Activated CD4-positive, alpha-beta T cell treated with anti-CD3 and anti-CD28 coated beads, Interleukin-2, amount 50 U/mL, for 24 hours (primary cell): Measurements from ENCODE around the gene FBXO42.

Source experiments
- DNase-seq, 2 donors: peaks; one replicate each; pipeline ENCODE4 v3.0.0-alpha.2; 2020; ENCODE audit warnings: low read depth in 1 of 2, low spot score in 1 of 2

The FBXO42 gene

DNA sequence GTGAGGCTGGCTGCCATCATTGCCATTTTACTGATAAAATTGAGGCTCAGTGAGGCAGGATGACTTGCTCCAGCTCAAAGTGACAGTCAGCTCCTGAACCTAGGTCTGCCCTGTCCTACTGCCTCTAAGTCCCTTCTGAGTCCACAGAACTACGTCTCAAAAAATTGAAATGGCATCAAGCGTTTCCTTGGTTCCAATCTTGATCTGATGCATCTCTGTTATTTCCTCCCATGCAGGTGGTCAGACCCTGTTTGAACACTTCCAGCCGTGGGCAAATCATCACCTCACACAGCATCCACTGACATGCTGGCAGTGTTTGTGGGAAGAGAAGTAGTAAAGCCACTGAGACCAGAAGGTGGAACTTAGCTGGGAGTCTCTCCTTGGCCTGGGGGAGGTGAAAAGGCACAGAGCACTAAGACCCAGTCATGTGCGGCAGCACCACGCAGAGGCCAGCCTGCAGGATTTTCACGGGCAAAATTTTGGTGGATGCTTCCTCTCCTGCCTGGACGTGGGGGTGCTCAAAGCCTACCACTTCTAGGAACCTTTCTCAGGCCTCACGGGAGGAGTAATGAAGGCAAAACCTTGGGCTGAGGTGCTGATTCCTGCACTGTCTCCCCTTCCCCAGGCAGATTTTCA lies 107.5 kb downstream of the FBXO42 start:
- DNase-seq, result no peak

DNA sequence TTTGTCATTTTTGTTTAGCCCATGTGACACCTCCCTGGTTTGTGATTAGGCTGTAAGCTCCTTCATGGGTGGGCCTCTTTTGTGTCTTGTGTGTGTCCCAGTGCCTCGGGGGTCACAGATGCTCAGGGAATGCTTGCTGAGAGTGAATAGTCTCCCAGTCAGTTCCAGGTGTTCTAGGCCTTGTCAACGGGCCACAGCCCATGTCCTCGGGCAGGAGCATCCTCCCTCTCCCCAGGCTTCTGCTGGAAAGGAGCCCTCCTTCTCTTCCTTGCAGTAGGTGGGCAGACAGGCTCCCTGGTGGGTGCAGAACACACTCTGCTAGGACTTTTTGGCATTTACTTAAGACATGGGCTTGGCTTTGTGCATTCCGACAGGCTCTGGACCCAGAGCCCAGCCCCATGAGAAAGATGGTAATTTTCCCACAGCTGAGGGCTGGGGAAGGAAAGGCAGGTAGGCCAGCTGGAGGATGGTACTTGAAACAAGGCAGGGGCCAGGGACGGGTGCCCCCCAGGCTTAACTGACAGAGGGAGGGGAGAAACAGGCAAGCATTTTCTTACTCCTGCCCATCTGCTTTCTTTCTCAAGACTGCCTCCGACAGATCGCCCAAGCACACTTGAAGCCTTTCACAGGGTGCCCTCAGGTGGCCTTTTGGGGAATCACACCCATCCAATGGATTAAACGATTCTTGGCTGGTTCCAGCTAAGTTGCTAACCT lies 108.2 kb downstream of the FBXO42 start:
- DNase-seq, result peak; percentile 54 to 73

DNA sequence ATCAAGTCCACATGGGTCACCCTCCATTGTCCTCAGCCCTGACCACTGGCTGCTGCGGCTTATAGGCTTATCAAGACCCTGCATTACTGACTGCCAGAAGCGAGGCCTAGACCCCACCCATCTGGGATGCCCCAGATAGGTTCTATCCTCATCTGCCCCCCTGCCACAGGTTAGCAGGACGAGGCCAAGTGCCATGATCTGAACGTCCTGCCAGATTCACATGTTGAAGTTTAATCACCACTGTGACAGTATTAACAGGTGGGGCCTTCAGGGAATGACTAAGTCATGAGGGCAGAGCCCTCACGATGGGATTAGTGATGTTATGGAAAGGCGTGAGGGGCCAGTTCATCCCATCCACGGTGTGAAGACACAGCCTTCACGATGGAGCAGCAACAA lies 109.1 kb downstream of the FBXO42 start:
- no peak for DNase-seq

DNA sequence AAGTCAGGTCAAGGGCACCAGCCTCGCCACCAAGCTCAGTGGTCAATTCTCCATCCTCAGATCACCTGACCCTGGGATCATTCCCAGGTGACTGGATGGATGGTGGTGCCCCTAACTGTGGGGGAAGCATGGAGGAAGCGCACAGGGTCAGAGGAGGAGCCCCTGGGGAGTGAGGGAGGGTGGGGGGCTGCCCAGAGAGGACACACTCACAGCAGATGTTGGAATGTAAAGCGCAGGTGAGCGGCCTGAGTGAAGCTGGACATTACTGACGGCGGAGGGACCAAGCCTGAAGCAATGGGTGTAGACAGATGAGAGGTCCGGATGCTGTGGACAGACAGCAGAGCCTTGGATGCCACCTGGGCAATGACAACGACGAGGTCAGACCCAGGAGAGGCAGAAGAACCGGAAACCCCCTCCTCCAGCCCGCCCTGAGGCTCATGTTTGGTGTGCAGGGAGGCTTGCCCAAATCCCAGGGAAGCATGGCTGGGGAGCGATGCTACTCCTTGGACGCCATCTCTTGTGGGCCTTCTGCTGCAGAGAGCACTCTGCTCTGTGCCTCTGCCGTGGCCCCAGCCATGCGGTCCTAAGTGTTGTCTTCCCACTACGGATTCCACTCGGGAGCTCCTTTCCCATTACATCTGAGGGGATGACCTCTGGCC lies 109.6 kb downstream of the FBXO42 start:
- no peak for DNase-seq

DNA sequence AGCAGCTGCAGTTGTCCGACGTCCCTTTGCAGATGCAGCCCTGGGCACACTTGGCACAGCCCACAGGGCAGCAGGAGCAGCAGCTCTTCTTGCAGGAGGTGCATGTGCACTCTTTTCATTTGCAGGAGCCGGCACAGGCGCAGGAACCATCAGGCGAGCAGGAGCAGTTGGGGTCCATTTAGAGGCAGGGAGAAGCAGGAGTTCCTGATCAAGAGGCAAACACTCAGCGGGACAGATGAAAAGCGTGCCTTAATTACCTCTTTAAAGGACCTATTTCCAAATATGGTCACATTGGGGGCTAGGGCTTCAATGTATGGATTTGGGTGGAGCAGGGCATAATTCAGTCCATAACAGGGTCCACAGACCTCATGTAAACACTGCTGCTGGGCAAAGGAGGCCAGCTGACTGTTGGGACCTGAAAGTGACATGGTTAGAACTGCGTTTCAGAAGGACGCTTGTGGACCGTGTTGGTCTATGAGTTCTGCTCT lies 111.0 kb downstream of the FBXO42 start:
- no peak for DNase-seq

DNA sequence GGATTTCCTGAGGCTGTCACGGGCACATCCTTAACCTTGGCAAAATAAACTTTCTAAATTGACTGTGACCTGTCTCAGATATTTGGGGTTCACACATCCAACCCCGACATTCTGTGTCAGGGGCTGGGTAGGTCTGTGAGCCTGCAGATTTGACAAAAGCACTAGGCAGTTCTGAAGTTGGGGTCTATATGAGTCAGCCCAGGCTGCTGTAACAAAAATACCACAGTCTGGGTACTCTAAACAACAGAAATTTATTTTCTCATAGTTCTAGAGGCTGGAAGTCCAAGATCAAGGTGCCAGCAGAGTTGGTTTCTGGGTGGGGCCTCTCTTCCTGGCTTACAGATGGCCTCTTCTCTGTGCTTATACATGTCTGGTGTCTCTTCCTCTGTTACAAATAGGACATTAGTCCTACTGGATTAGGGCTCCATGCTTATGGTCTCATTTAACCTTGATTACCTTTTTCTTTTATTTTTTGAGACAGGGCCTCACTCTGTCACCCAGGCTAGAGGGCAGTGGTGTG lies 112.2 kb downstream of the FBXO42 start:
- no peak for DNase-seq

DNA sequence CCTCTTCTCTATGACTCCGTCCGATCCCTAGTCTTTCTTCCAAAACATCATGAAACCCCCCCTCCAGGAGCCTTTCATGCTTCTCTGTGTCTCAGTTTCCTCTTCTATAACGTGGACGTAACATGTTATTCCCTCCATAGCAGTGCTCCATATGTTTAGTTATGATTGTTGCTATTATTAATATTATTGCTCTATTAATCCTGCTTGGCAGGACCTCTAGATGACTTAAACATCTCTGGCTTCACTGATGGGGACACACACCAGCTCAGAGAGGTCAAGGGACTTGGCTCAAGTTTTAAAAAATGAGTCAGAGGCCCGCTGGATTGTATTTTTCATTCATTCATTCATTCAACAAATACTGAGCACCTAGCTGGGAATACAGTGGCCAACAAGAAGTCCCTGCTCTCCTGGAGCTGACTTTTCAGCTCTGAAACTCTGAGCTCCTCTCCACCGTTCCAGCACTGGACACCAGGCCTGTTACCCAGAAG lies 114.9 kb downstream of the FBXO42 start:
- no peak for DNase-seq

DNA sequence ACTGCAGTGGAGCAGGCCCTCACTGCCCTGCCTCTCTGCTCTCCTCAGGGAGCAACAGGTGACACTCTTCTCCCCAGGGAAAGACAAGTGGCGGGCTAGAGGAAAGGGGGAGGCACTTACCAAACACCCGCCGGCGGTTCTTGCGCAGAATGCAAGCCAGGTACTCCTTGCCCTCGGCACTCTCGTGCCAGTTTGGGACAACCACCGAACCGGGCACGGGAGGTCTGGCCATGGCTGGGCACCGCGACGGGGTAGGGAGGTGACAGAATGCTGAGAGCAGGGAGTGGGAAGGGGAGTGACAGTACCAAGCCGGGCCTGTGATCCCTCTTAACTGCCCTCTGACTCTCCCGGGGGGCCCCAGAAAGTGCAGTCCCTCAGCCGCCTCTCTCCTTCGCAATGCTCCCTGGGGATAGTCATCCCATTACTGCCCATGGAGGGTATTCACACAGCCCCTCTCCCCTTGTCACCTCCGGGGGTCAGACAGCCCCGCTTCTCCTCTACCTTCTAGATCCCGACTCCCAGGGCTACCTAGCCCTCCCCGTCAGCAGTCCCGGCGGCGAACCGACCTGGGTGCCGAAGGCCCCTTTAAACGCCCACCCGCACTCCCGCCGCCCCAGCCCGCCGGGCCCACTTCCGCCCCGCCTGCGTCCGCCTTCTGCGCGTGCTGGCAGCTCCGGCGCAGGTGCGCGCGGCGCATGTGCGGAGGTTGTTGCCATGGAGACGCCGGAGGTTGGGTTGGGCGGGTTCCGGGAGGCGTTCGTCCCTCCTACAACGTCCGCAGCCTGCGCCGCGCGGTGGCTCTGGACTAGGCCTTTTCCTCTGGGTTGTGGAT lies 115.6 kb downstream of the FBXO42 start, which contains the start of gene CPLANE2:
Gene CPLANE2, minus strand, starts transcription at position 673 of the 832 bp plus-strand sequence. Its CDS starts 441 bp downstream, at position 232.
- peak; percentile 91 to 94 for DNase-seq

DNA sequence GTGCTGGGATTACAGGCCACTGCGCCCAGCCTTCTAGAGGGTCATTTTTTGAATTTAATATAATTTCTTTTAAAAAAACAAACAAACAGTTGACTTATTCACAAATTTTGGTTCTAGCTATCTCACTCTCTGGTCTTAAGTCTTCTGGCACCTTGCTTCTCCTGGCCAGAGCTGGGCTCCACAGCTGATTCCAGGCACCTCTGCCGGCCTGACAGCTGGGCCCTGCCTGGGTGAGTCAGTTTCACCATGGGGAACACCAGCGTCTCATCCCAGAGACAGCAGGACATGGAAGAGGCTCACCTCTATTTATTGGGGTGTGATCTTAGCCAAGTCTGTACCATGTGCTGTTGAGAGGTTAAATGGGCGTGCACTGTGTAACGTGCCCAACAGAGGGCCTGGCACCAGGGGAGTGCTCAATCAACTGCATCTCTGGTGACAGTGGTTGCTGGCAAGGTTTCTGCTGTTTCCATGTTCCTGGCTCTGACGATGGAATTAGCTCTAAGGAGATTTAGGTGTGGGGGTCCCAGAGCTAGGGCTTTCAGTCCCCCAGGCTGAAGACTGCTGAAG lies 116.3 kb downstream of the FBXO42 start:
- peak in 1 of 2 donors; percentile 30 for DNase-seq

DNA sequence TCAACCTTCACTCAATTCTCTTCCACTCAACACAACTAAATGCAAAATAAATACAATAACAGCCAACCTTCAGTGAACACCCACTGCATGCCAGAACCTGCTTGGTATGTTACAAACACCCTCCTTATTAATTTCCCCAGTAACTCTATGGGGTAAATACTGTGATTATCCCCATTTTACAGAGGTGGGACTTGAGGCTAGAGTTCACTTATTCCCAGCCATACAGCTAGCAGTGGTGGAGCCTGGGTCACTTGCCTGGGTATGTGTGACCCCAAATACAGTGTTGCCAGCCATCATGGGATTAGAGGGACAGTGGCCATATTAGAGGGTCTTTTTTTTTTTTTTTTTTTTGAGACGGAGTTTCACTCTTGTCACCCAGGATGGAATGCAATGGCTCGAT lies 116.9 kb downstream of the FBXO42 start:
- DNase-seq, result no peak

DNA sequence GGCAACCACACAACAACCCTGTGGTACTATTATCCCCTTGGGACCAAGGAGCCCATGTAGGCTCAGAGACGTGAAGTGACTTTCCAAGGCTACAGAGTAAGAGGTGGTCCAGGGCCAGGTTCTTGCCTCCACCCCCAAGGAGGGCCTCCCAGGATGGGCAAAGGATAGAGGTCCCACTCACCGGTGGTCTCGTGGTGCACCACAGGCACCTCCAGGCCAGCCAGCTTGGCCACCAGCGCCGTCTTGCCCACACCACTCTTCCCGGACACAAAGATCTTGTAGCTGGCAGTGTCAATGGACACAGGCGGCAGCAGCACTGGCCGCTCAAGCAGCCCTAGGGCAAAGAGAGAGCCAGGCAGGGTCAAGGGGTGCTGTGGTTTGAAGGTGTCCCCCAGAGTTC lies 118.8 kb downstream of the FBXO42 start:
- no peak for DNase-seq

DNA sequence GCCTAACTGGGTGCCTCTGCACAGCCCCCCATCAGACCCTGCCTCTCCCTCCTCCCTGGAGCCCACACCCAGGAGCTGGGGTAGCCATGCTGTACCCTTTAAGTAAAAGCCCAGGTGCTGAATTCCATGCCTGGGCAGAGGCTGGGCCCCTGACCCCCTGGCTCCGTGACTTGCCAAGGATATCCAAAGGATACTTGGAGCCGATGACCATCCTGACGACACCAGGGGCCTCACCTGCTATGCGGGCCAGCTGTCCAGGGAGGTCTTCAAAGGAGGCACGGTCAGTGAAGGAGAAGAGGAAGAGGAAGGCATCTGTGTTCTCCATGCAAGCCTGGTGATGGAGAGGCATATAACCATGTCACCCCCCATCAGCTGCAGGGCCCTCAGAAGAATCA lies 120.0 kb downstream of the FBXO42 start:
- DNase-seq, result no peak

DNA sequence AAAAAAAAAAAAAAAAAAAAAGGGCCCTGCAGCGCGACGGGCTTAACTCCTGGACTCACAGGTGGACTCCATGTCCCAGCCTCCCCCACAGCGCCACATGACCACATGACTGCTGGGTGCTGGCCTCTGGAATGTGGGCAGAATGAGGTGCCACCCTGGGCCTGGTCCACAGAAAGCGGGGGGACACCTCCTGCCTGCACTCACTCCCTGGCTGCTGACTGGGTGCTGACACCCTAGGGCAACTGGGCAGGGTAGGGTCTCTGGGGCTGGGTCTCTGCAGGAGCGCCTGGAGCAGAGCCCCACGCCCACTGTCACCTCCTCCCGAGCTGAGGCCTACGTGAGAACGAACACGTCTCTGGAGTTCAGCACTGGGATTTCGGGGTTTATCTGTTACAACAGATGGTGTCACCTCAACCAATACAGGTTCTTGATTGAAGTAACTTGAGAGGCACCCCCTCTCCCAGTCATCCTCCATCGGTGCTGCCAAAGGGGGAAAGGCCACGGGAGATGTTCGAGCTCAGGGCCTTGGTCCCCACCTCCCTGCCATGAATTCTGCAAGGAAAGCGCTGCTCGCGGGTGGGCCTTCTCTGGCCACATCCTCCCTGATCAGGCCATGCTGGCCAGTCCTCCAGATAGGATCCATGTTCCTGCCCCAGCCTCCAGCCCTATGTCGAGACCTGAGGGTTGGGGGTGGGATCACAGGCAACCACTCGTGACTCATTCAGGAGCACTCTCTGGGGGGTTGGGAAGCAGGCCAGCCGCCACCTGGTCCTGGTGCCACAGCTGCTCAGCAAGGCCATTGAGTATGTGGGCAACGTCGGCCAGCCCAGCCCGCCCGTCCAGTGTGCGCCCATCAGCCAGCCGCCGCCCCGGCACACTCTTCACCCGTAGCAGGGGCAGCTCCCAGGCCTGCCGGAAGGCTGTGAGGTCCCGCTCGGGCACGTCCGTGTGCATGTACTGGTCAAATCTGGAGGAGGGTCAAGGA lies 120.7 kb downstream of the FBXO42 start:
- no peak for DNase-seq

DNA sequence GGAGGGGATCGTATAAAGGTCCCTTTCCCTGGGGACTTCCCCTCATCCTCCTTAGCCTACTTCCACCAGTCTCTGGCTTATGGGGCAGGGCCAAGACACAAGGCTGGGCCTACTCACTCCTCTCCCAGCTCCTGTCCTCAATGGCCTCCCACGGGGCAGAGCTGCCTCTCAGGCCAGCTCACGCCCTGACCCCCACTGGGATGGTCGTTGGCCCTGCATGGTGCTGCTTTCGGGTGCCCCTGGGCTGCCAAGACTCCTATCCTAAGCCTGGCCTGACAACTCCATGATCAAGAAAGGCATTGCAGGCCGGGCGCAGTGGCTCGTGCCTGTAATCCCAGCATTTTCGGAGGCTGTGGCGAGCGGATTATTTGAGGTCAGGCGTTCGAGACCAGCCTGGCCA lies 121.5 kb downstream of the FBXO42 start:
- DNase-seq, result no peak

DNA sequence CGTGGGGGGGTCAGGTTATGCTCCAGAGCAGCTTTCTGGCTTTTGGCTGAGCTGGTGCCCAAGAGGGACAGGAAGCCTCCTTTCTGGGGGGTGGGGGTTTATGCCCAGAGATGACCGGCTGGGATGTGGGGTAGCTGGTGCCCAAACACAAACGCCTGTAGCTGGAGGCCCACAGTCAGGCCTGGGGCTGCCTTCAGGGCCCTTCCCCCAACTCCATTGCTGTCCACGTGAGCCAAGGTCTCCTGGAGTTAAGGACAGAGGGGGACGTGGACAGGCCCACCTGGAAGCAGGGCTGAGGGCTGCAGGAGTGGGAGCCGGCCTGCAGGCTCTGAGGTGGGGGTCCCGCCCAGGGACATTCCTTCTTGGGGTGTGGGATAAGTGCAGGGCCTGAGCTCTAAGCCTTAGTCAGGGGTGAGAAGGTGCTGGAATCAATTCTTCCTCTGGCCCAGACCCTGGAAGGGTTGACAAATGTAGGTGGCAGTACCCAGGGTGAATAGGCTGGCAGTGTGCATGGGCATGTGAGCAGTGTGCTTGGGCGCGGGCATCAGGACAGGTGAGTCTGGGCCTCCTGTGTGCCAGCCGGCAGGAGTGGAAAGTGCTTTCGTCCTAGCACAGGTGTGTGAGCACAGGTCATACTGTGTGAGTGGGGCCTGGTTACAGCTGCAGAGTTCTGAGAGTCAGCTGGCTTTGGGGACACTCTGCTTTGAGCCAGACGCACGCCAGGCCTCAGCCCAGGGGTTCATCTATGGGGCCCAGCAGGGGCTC lies 122.1 kb downstream of the FBXO42 start:
- no peak for DNase-seq

DNA sequence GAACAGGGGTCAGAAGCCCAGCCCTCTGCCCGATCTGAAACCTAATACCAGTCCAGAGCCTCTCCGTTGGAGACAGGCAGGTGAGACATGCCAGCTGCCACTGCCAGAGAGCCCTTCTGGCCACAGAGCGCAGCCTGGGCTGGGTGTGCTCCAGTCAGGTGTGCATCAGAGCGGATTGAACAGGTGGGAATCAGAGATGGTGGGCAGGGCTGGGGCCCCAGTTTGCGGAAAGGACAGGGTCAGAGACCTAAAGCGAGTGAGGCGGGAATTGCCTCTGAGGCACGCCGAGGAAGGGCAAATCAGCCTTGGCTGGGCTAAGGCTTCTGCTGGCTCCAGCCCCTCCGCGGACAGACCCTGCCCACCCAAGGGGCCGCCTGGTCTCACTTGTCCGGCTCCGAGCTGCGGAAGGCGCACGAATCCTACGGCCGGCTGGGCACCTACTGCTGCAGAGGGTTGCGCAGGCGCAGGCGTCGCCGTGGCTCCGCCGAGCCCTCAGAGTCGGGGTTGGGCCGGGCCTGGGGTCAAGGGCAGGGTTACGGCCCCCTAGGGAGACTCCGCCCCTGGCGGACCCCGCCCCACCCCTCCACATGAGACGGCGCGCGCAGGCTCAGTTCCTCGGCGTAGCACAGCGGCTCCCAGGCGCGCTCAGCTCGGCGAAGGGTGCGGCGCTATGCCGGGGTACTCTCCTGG lies 125.6 kb downstream of the FBXO42 start:
- DNase-seq, result no peak

DNA sequence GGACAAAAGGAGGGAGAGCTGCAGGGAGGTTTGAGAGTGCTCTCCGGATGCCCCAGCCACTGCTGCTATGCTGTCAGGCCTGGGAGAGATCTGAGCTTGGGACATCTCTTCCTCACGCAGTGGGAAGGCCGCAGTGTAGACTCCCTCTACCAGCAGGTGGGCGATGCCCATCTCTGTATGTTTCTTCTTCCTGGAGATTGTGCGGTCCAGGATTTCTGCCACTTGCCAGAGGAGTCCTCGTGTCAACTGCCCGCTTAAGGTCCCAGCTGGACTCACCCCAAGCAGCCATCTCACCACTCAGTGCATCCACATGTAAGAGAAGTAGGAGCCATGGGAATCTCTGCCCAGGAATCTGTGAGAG lies 126.2 kb downstream of the FBXO42 start:
- DNase-seq, result no peak

DNA sequence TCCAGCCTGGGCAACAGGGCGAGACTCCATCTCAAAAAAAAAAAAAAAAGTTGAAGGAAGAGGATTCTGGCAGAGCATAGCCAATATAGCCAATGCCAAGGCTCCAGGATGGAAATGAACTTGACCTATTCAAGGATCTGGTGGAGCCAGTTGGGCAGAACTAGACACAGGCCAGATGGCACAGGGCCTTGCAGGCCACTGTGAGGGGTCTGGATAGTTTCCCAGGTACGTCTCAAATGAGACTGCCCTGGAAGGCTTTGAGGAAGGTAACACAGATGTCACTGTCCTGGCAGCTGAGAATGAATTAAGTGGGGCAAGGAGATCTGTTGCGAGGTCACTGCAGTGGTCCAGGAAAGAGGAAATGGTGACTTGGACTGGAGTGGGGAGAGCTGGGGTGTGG lies 127.8 kb downstream of the FBXO42 start:
- DNase-seq, result no peak
